ENCODE measurements around the gene TOB2. TPM values are rescaled to one million over a fixed set of nuclear protein-coding genes. Genes with fewer than 3 reads are reported as not detected.
"Not testable (repeated sequence)": the region's sequence is repeated elsewhere in the genome, so short reads cannot be mapped to it uniquely, and the experiment has no call there.

TOB2 gene
- total RNA-seq, 4 donors from 2014 or later: 15.6 to 97.1 (median 27.8) TPM

DNA sequence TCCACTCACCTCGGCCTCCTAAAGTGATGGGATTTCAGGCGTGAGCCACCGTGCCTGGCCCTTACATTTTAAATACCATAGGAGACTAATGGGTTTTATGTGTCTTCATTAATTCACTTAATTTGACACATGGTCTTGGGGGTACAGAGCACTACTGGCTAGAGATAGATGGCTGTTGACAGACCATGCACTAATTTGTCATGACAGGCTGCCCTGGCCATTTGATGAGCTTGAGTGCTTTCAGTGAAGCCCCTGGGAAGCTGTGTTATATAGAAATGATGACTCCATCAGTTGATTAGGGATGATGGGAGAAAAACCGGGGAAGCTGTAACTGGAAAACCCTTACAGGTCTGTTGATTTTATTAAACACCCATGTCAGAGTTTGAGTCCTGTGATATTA, 15.3 kb upstream of the TOB2 start:
- Histone ChIP-seq H3K36me3 (no peaks in the 10 kb centered on the region), H3K4me1 (no peaks in the 10 kb centered on the region), H3K9me3 (no peaks in the 10 kb centered on the region), H3K27ac (no peak overlapping the region), H3K27me3 (no peaks in the 10 kb centered on the region), H3K4me3 (no peak overlapping the region)
- DNase-seq: no peak
- intact Hi-C loops (cut with DNase I; ENCODE audit: low total_unique reads): no loop called here
- no peak for TF ChIP-seq POLR2A (IDR thresholded peaks at IDR 0.05)
- TF ChIP-seq, protein P1, sequence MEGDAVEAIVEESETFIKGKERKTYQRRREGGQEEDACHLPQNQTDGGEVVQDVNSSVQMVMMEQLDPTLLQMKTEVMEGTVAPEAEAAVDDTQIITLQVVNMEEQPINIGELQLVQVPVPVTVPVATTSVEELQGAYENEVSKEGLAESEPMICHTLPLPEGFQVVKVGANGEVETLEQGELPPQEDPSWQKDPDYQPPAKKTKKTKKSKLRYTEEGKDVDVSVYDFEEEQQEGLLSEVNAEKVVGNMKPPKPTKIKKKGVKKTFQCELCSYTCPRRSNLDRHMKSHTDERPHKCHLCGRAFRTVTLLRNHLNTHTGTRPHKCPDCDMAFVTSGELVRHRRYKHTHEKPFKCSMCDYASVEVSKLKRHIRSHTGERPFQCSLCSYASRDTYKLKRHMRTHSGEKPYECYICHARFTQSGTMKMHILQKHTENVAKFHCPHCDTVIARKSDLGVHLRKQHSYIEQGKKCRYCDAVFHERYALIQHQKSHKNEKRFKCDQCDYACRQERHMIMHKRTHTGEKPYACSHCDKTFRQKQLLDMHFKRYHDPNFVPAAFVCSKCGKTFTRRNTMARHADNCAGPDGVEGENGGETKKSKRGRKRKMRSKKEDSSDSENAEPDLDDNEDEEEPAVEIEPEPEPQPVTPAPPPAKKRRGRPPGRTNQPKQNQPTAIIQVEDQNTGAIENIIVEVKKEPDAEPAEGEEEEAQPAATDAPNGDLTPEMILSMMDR (IDR thresholded peaks at IDR 0.05): no peak

DNA sequence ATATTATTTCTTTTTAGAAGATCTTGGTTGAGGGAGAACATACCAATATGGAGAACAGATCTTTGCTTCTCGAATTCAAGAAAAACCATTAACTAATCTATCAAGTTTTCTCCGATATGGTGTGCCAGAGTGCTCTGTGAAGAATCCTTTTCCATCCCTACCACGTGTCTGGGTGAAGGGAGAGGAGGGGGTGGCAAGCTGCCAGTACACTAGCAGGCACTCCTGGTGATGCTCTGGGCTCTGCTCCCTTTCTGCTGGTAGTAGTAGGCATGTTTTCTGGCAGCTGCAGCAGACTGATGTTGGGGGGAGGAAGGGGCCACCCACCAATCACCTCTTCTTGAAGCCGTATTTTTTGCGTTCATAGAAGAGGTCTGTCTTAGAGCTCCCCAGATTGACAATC, 13.5 kb upstream of the TOB2 start:
- DNase-seq; H3K4me1 ChIP-seq; intact Hi-C loops (cut with DNase I; ENCODE audit: low total_unique reads); H3K27me3 ChIP-seq; H3K9me3 ChIP-seq; H3K4me3 ChIP-seq; H3K27ac ChIP-seq; H3K36me3 ChIP-seq: not testable (repeated sequence)

DNA sequence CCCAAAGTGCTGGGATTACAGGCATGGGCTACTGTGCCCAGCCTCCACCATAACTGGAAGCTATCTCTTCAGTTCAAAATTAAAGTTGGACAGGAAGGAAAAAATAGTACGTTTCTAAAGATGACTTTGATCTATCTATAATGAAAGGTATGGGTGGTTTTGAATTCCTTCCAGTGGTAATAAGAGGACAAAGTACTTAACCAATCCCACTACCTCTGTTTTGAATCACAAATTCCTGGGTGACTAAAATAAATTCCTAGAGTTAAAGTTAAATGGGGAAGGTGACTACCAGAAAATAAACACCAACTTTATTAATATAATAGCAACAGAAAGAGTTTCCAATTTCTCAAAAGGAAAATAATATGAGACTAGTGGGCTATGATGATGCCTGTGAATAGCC, 12.8 kb upstream of the TOB2 start:
- Histone ChIP-seq H3K4me3 (no peak overlapping the region), H3K9me3 (no peaks in the 10 kb centered on the region), H3K27ac (no peak overlapping the region), H3K36me3 (no peaks in the 10 kb centered on the region), H3K4me1 (no peaks in the 10 kb centered on the region), H3K27me3 (no peaks in the 10 kb centered on the region)
- intact Hi-C loops (cut with DNase I; ENCODE audit: low total_unique reads): no loop called here
- TF ChIP-seq, protein P1 (IDR thresholded peaks at IDR 0.05): no peak
- no peak for TF ChIP-seq POLR2A (IDR thresholded peaks at IDR 0.05)
- no peak for DNase-seq

- DNase-seq: no peak
- intact Hi-C loops (cut with DNase I; ENCODE audit: low total_unique reads): no loop called here
These were observed 11.6 kb upstream of the TOB2 start for GRCh38 chr22:41458161-41458728.

DNA sequence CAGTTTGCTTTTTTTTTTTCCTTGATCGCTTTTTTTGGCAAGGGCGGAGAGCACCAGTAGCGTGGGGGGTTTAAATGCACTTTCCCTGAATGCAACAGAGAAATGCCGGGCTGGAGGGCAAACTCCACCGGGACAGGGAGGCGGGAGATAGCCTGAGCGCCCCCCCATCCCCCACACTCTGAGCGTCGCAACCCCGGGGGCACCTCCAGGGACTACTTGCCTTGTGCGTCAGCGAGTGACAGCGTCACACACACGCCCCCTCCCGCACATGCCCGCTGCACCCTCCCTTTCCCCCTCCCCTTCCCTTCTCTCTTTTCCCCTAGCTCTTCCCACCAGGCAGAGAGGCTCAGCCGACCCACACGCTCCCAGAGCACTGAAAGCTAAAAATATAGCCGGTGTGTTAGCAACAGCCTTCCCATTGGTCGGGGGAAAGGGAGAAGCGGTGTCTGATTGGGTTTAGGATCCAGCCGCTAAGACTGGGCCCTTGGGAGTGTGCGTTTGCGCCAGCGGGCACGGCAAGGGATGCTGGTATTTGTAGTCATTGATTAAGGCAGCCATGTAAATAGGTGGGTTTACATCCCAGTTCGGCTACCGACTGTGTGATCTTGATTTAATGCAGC, 1.7 kb upstream of the TOB2 start:
- peak; percentile 93 for TF ChIP-seq POLR2A (IDR thresholded peaks at IDR 0.05)
- TF ChIP-seq, protein P1 (IDR thresholded peaks at IDR 0.05): peak in 1 of 4 experiments; percentile 8
- Histone ChIP-seq H3K27me3 (no peaks in the 10 kb centered on the region), H3K4me1 (no peaks in the 10 kb centered on the region), H3K27ac (peak overlapping the region; percentile 98 to 99), H3K9me3 (no peaks in the 10 kb centered on the region), H3K36me3 (no peaks in the 10 kb centered on the region), H3K4me3 (peak overlapping the region; percentile 79 to 81)
- intact Hi-C loops (cut with DNase I; ENCODE audit: low total_unique reads): no loop called here
- peak; percentile 92 to 96 for DNase-seq

More at GRCh38 chr22:41458161-41458728, 11.6 kb upstream of the TOB2 start:
- Histone ChIP-seq H3K27me3 (no peaks in the 10 kb centered on the region), H3K9me3 (no peaks in the 10 kb centered on the region), H3K4me3 (no peak overlapping the region), H3K4me1 (no peaks in the 10 kb centered on the region), H3K27ac (no peak overlapping the region), H3K36me3 (no peaks in the 10 kb centered on the region)
- TF ChIP-seq, protein P1 (IDR thresholded peaks at IDR 0.05): no peak
- no peak for TF ChIP-seq POLR2A (IDR thresholded peaks at IDR 0.05)

Measured in uterus (tissue), 4 donors.